Esophagus squamous epithelium (tissue), 4 donors: ENCODE results near the gene FAM120B.

ENCODE experiments used
- CTCF ChIP-seq, 6 experiments: fragments of 450-650 bp in 4 of 6; fragments of 200-600 bp in 2 of 6; sonication (generic) in 2 of 6; IDR thresholded peaks; one replicate each; pipeline ENCODE4 v1.5.1; 2016 to 2019; ENCODE audit warnings: antibody characterized with exemption in 6 of 6, mild to moderate bottlenecking in 4 of 6, moderate library complexity in 4 of 6
- POLR2A ChIP-seq, 4 donors: fragments of 450-650 bp; IDR thresholded peaks; one replicate each; pipeline ENCODE4 v1.6.1; 2017; ENCODE audit warnings: antibody characterized with exemption in 4 of 4, mild to moderate bottlenecking in 4 of 4, moderate library complexity in 3 of 4

- no peak for TF ChIP-seq CTCF (IDR thresholded peaks at IDR 0.05)
- TF ChIP-seq POLR2A (IDR thresholded peaks at IDR 0.05) = no peak
Measured at GRCh38 chr6:170437719-170438401, 131.3 kb downstream of the FAM120B start.
